Panc1 (cell line): ENCODE measurements around the gene FPGS. TPM values are rescaled to one million over a fixed set of nuclear protein-coding genes. Genes with fewer than 3 reads are reported as not detected.

Experiments
- ATAC-seq: fragments of 200-7000 bp; cut with Tn5 transposase; 2 replicates; pipeline ENCODE4 v1.9.1; 2020; ENCODE audit warnings: mild to moderate bottlenecking, moderate library complexity
- BruUV-seq: library from RNA; stranded (reverse); fragments of 400-500 nt; replicated peaks from 2 replicates; lab custom pipeline; 2021; lab: Mats Ljungman, UMichigan
- CTCF ChIA-PET: fragments of 300-600 bp; sonication (Branson Sonifier 250); formaldehyde crosslinking; loops from one replicate; lab custom pipeline; 2022; ENCODE audit warnings: antibody characterized with exemption; lab: Charles Lee
- POLR2A ChIA-PET: fragments of 300-600 bp; sonication (Branson Sonifier 250); formaldehyde crosslinking; loops from one replicate; lab custom pipeline; 2022; ENCODE audit warnings: antibody characterized with exemption; lab: Charles Lee
- DNase-seq: peaks from one replicate; pipeline ENCODE4 v3.0.0-alpha.2; 2010; ENCODE audit warnings: low read depth, low spot score
- H3K27ac ChIP-seq: 2 replicates; pipeline ENCODE4 v1.5.1; 2011; ENCODE audit warnings: mild to moderate bottlenecking, low read length, inconsistent platforms
- H3K27me3 ChIP-seq: fragments of 200-500 bp; sonication (Bioruptor generic); 2 replicates; pipeline ENCODE4 v1.6.0; 2014; ENCODE audit warnings: low read length, inconsistent platforms; ENCODE audit not compliant: control insufficient read depth, insufficient read depth
- H3K36me3 ChIP-seq: fragments of 200-500 bp; sonication (Bioruptor generic); 2 replicates; pipeline ENCODE4 v1.5.1; 2014; ENCODE audit warnings: inconsistent platforms, mild to moderate bottlenecking, low read length, moderate library complexity; ENCODE audit not compliant: control insufficient read depth, insufficient read depth
- H3K4me1 ChIP-seq: 2 replicates; pipeline ENCODE4 v1.5.1; 2011; ENCODE audit warnings: inconsistent platforms, mild to moderate bottlenecking, low read length, moderate library complexity; ENCODE audit not compliant: control insufficient read depth, insufficient read depth
- H3K4me3 ChIP-seq, 2 experiments: 2 replicates each; pipeline ENCODE4 v1.5.1; 2011 to 2012; ENCODE audit warnings: low read depth in 2 of 2, low read length in 2 of 2, mild to moderate bottlenecking in 2 of 2, inconsistent platforms in 1 of 2, moderate library complexity in 1 of 2
- H3K9me3 ChIP-seq: fragments of 200-500 bp; sonication (Bioruptor generic); 2 replicates; pipeline ENCODE4 v1.5.1; 2014; ENCODE audit warnings: low read depth, mild to moderate bottlenecking, inconsistent platforms, low read length, moderate library complexity; ENCODE audit not compliant: control insufficient read depth, insufficient read depth
- POLR2AphosphoS5 ChIP-seq: IDR thresholded peaks from 2 replicates; pipeline ENCODE4 v1.6.1; 2012; ENCODE audit warnings: mild to moderate bottlenecking, low read depth, low read length, moderate library complexity
- REST ChIP-seq, 2 experiments: IDR thresholded peaks; 2 replicates each; pipeline ENCODE4 v1.6.1; 2011 to 2012; ENCODE audit warnings: low read depth in 2 of 2, control low read depth in 1 of 2, low read length in 1 of 2, mild to moderate bottlenecking in 1 of 2, moderate library complexity in 1 of 2; ENCODE audit not compliant: insufficient read depth in 1 of 2
- SIN3A ChIP-seq: IDR thresholded peaks from 2 replicates; pipeline ENCODE4 v1.6.1; 2012; ENCODE audit warnings: low read depth, mild to moderate bottlenecking, low read length, moderate library complexity, borderline replicate concordance; ENCODE audit not compliant: insufficient read depth
- TCF7L2 ChIP-seq: IDR thresholded peaks from 2 replicates; pipeline ENCODE4 v1.6.1; 2011; ENCODE audit warnings: mild to moderate bottlenecking, low read depth, low read length, inconsistent platforms
- in situ Hi-C: cut with HindIII; loops from 2 replicates; pipeline ENCODE4 v1.10.0; 2016; ENCODE audit warnings: low sequenced_read_pairs, low pct_unique_long_range_greater_than_20kb
- intact Hi-C: fragments of 100-400 bp; cut with micrococcal nuclease; formaldehyde crosslinking; loops from one replicate; pipeline ENCODE4 v1.10.0; 2022; ENCODE audit not compliant: unreplicated experiment
- total RNA-seq: library from RNA; stranded (reverse); gene quantifications from one replicate; pipeline ENCODE4 v1.2.1, GENCODE V29; 2021; ENCODE audit not compliant: unreplicated experiment
- TF ChIP-seq, protein P1 (sequence below): fragments of 450-650 bp; IDR thresholded peaks from 2 replicates; pipeline ENCODE4 v1.5.1; 2017; ENCODE audit warnings: mild to moderate bottlenecking

Gene FPGS
- total RNA-seq, 1 experiment from 2014 or later, result 56.5 TPM

GRCh38 chr9:127854184-127854806, 51.6 kb downstream of the FPGS start, which contains the start of gene ENG:
ENG (minus strand) TSS chr9:127854658; CDS start chr9:127854355, 303 bp downstream.
- BruUV-seq, result no TSS peak
- peak; percentile 86 for ATAC-seq
- Histone ChIP-seq H3K36me3 (no peaks in the 10 kb centered on the region), H3K4me3 (peak within 1 kb of the TSS; percentile 45 to 56), H3K4me1 (peaks cover 5% of the 10 kb centered on the region; the same call in 1 of the 2 replicates), H3K27ac (peak within 1 kb of the TSS; percentile 68), H3K9me3 (0 out of 2 replicates have a peak, but pooled peaks cover under 1% of the 10 kb centered on the region), H3K27me3 (no peaks in the 10 kb centered on the region)
- intact Hi-C loops, result no loop called here
- TF ChIP-seq, protein P1, sequence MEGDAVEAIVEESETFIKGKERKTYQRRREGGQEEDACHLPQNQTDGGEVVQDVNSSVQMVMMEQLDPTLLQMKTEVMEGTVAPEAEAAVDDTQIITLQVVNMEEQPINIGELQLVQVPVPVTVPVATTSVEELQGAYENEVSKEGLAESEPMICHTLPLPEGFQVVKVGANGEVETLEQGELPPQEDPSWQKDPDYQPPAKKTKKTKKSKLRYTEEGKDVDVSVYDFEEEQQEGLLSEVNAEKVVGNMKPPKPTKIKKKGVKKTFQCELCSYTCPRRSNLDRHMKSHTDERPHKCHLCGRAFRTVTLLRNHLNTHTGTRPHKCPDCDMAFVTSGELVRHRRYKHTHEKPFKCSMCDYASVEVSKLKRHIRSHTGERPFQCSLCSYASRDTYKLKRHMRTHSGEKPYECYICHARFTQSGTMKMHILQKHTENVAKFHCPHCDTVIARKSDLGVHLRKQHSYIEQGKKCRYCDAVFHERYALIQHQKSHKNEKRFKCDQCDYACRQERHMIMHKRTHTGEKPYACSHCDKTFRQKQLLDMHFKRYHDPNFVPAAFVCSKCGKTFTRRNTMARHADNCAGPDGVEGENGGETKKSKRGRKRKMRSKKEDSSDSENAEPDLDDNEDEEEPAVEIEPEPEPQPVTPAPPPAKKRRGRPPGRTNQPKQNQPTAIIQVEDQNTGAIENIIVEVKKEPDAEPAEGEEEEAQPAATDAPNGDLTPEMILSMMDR, result no peak
- TF ChIP-seq TCF7L2 (no peak), SIN3A (no peak), REST (IDR thresholded peaks at IDR 0.05; ENCODE audit: insufficient read depth in 1 of 2, low read depth in 2 of 2, low read length in 1 of 2) (no peak), POLR2AphosphoS5 (no peak)
- CTCF ChIA-PET, result interaction anchor here (1.1 kb wide), 1 partner anchor 10 kb away, joined by 3 read pairs; no protein-coding TSS in a partner anchor
- POLR2A ChIA-PET, result interaction anchor here (0.5 kb wide), 1 partner anchor 68 kb away, joined by 3 read pairs; no protein-coding TSS in a partner anchor
- DNase-seq, result no peak
- in situ Hi-C loops, result no loop called here

DNA sequence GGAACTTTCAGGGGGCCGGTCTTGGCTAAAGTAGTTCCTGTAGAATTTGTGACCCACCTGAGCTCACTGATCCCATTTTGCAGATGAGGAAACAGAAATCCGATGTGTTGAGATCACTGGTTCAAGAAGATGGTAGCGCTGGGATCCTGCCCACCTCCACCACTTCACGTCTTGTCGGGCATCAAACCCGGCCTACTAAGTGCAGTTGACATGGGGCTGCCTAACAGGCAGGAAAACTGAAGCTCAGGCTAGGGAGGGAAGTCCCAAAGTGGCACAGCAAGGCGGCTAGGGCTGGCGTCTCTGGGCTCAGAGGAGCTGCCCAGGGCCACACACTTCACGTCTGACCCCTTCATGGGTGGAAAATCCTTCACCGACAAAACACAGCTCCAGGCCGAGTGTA, 52.3 kb downstream of the FPGS start:
- no TSS peak for BruUV-seq
- in situ Hi-C loops, result no loop called here
- intact Hi-C loops, result no loop called here

More for the DNA sequence above, 52.3 kb downstream of the FPGS start:
- H3K27ac ChIP-seq, result no peak overlapping the region
- TF ChIP-seq, protein P1, result no peak
- no peak for TF ChIP-seq SIN3A
- no peak for TF ChIP-seq POLR2AphosphoS5
- TF ChIP-seq TCF7L2, result no peak
- TF ChIP-seq REST (IDR thresholded peaks at IDR 0.05; ENCODE audit: insufficient read depth in 1 of 2, low read depth in 2 of 2, low read length in 1 of 2), result no peak
- peaks cover 5% of the 10 kb centered on the region; the same call in 1 of the 2 replicates for H3K4me1 ChIP-seq
- no peaks in the 10 kb centered on the region for H3K36me3 ChIP-seq
- no peaks in the 10 kb centered on the region for H3K27me3 ChIP-seq
- POLR2A ChIA-PET, result interaction anchor here (0.5 kb wide), 1 partner anchor 67 kb away, joined by 3 read pairs; no protein-coding TSS in a partner anchor
- CTCF ChIA-PET, result interaction anchor here (1.1 kb wide), 1 partner anchor 11 kb away, joined by 3 read pairs; no protein-coding TSS in a partner anchor
- no peaks in the 10 kb centered on the region for H3K9me3 ChIP-seq
- ATAC-seq (no peak), DNase-seq (no peak)
- no peak overlapping the region for H3K4me3 ChIP-seq
